Activated CD4-positive, alpha-beta T cell treated with anti-CD3 and anti-CD28 coated beads, Interleukin-2, amount 10 ng/mL, durations not matched to agents 7 days and 5 days (primary cell): Measurements from ENCODE around the gene ADAM11. TPM values are rescaled to one million over a fixed set of nuclear protein-coding genes. Genes with fewer than 3 reads are reported as not detected.

Source experiments
- CTCF ChIA-PET: fragments of 350-600 bp; sonication (Branson Sonifier 250); formaldehyde crosslinking; loops from one replicate; lab custom pipeline; 2021; ENCODE audit warnings: antibody characterized with exemption; lab: Charles Lee
- POLR2A ChIA-PET: fragments of 350-600 bp; sonication (Branson Sonifier 250); formaldehyde crosslinking; loops from one replicate; lab custom pipeline; 2021; ENCODE audit warnings: antibody characterized with exemption; lab: Charles Lee
- DNase-seq: peaks from one replicate; pipeline ENCODE4 v3.0.0-alpha.2; 2020
- H3K27ac Mint-ChIP-seq: one replicate; pipeline ENCODE4 v1.8.0; 2021; ENCODE audit warnings: mild to moderate bottlenecking, moderate library complexity, mixed read lengths
- H3K27me3 Mint-ChIP-seq: one replicate; pipeline ENCODE4 v1.8.0; 2021; ENCODE audit warnings: mixed read lengths
- H3K36me3 Mint-ChIP-seq: one replicate; pipeline ENCODE4 v1.8.0; 2021; ENCODE audit warnings: low read depth, mixed read lengths
- H3K4me1 Mint-ChIP-seq: one replicate; pipeline ENCODE4 v1.8.0; 2021; ENCODE audit warnings: mixed read lengths
- H3K4me3 Mint-ChIP-seq: one replicate; pipeline ENCODE4 v1.8.0; 2021; ENCODE audit warnings: mild to moderate bottlenecking, moderate library complexity, mixed read lengths
- H3K9me3 Mint-ChIP-seq: one replicate; pipeline ENCODE4 v1.8.0; 2021; ENCODE audit warnings: mixed read lengths
- total RNA-seq, 2 experiments: library from RNA; stranded (reverse); gene quantifications; one replicate each; pipeline ENCODE4 v1.2.3, GENCODE V29; 2021

ADAM11 gene
- total RNA-seq, 2 experiments from 2014 or later, result 0.25 to 0.35 TPM

DNA sequence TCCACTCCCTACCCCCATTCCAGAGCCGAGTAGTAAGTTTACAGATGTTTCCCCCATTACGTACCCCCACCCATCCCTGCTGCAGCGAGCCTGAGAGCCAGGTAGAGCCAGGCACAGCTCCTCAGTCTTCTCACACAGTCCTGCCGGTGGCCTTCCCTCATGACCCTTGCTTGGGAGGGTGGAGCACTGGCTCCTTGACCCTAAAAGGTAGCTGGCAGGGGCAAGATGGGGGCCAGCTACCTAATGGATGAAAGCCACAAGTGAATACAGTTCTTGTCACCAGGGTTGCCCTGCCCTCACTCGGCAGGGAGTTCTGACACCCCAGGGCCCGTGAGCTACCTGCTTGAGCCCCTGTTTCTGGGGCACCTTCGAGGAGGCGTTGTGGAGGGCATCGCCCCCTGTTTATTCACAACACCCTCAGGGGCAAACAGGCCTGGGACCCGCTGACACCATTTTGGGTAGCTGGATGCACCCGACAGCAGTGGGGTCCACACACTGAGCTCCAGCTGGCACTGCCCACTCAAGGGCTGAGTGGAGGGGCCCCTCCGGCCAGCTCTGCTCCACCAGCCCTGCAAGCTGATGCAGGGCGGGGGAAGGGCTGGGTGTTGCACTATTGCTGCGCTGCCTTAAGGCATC, 22.2 kb downstream of the ADAM11 start:
- CTCF ChIA-PET, result interaction anchor here (0.5 to 3.9 kb wide), 9 partner anchors 14 to 263 kb away, joined by 3 to 14 read pairs (median 5); partner anchors contain the start of gene HIGD1B
- H3K36me3 Mint-ChIP-seq, result no peaks in the 10 kb centered on the region
- H3K4me3 Mint-ChIP-seq, result no peak overlapping the region
- POLR2A ChIA-PET, result interaction anchor here (0.6 kb wide), 1 partner anchor 46 kb away, joined by 4 read pairs; no protein-coding TSS in a partner anchor
- no peaks in the 10 kb centered on the region for H3K9me3 Mint-ChIP-seq
- peaks cover 6% of the 10 kb centered on the region for H3K27me3 Mint-ChIP-seq
- no peak overlapping the region for H3K27ac Mint-ChIP-seq
- H3K4me1 Mint-ChIP-seq, result peaks cover 14% of the 10 kb centered on the region
- DNase-seq, result no peak

DNA sequence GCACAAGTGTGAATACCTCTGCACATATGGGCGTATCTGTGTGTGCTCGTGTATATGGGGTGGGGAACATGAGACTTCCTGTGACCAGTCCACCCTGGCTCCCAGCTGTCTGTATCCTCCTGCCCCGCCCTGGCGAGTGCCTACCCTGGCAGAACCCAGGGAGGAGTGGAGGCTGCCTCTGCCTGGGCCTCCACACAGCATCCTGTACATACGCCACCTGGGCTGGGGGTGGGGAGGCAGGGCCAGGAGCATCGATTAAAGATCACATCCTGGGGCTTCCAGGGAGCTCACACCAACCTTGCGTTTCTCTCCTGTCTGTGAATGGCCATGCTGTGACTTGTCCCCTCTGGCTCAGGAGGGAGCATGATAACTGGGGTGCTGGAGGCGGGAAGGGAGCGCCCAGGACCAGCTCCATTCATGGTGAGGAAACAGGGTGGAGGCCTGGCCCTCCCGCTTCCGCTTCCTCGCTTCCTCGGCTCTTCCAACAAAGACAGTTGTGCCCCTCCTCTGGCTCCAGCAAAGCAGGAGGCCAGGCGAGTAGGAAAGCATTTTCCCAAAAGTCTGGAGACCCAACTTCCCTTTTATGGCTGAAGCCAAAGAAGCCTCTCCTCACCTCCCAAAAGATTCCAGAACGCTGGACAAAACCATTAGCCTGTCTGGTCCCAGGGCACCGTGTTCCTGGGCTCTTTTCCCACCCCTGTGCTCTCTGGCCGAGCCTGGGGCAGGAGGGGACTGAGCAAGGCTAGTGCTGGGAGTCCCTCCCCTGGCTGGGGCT, 22.9 kb downstream of the ADAM11 start:
- Mint-ChIP-seq H3K27ac (no peak overlapping the region), H3K27me3 (peaks cover 6% of the 10 kb centered on the region), H3K4me1 (peaks cover 9% of the 10 kb centered on the region), H3K36me3 (no peaks in the 10 kb centered on the region), H3K4me3 (no peak overlapping the region), H3K9me3 (no peaks in the 10 kb centered on the region)
- no peak for DNase-seq
- ChIA-PET CTCF (interaction anchor here (0.6 to 2.0 kb wide), 2 partner anchors 238 to 264 kb away, joined by 4 read pairs; no protein-coding TSS in a partner anchor), POLR2A (no interaction called here)

DNA sequence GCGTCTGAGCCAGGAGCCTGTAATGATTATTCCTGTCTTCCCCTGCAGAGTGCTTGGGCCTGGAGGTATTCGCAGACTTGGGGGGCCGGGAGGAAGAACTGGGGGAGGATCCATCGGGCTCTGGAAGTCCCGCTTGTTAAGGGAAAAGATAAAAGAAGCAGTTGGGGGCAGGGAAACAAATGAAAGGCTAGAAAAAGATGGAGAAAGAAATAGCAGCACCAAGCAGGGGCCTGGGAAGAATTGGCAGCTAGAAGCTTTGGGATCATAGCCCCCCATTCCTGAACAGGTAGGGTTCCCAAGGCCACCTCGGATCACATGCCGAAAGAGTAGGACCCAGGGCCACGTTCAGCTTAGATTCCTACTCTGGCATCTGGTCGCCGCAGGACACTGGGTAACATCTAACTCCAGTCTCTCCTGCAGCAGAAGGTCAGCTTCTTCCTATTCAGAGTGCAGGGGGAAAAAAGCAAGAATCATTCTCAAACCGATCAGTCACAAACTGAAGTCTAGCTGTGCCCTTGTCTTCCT, 23.6 kb downstream of the ADAM11 start:
- Mint-ChIP-seq H3K4me3 (no peak overlapping the region), H3K4me1 (peaks cover 7% of the 10 kb centered on the region), H3K9me3 (no peaks in the 10 kb centered on the region), H3K27ac (no peak overlapping the region), H3K36me3 (no peaks in the 10 kb centered on the region), H3K27me3 (peaks cover 1% of the 10 kb centered on the region)
- CTCF ChIA-PET, result interaction anchor here (2.0 to 2.1 kb wide), 2 partner anchors 237 to 353 kb away, joined by 4 to 8 read pairs; partner anchors contain the start of gene ACBD4
- DNase-seq, result no peak
- POLR2A ChIA-PET, result interaction anchor here (0.6 kb wide), 1 partner anchor 1415 kb away, joined by 3 read pairs; no protein-coding TSS in a partner anchor

DNA sequence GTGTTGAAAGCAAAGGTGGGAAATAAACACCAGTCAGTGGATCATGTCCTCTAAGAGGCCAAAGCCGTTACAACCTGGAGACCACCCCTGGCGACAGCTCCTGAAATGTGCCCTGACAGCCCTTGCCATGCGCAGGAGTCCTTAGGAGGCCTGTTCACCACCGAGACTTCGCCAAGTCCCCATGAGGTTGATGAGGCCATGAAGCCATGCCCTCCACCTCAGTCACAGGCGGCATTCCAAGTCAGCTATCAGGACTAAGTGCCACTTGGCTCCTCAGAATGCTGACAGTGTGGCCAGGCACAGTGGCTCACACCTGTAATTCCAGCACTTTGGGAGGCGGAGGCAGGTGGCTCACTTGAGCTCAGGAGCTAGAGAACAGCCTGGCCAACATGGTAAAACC, 27.1 kb downstream of the ADAM11 start:
- CTCF ChIA-PET, result interaction anchor here (1.2 kb wide), 1 partner anchor 114 kb away, joined by 5 read pairs; a partner anchor contains a TSS
- H3K27ac Mint-ChIP-seq, result no peak overlapping the region

DNA sequence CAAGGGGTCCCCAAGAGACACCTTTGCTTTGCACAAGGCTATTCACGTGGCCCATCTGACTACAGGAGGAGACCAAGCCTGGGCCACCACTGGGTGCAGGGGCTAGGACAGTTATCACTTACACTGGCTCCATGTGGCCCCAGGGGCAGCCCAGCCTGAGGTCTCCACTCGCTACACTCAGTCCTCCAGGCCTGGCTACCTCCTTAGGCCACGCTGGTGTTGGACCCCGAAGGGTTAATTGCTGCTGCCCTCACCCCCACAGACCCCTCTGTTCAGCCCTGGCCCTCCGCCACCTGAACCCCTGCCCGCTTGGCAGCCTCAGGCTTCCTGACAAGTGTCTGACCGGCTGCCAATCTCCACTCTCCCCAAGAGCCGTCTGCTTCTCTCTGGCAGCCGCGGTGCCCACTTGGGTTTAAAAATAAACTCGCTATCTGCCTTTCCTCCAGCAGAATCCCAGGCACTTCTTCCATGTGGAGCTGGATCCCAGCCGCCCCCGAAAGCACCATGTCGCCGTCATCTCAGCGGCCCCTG, 27.8 kb downstream of the ADAM11 start:
- POLR2A ChIA-PET, result no interaction called here

More for the DNA sequence above, 27.1 kb downstream of the ADAM11 start:
- Mint-ChIP-seq H3K4me1 (no peaks in the 10 kb centered on the region), H3K27me3 (no peaks in the 10 kb centered on the region), H3K36me3 (no peaks in the 10 kb centered on the region), H3K9me3 (no peaks in the 10 kb centered on the region), H3K4me3 (no peak overlapping the region)
- POLR2A ChIA-PET, result no interaction called here
- DNase-seq, result no peak

DNA sequence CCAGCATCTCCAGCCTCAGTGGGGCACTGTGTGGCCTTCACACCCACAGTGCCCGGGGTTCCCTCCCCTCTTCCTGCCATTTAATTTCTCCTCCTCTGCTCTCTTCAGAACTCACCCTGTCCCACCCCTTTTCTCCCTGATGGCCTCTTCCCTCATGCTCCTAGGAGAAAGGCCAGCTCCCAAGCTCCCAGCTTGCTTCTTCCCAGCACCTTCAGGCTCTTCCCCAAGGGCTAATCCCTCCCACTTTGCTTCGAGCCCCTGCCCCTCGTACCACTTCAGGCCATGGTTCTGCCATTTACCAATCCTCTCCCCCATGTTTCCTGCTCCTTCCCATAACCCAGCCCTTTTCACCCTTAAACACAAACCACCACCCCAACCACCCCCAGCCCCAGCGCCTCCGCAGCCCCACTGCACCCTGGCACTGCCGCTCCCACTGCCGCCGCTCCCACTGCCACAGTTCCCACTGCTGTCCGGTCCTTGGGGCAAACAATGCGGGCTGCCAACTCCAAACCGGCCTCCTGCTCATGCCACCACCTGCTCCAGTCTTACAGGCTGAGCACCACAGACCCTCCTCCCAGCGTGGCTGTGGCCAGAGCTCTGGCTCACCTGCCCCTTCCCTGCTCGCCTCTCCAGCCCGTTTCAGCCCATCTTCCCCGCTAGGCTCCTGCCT, 28.6 kb downstream of the ADAM11 start:
- ChIA-PET CTCF (no interaction called here), POLR2A (no interaction called here)
- no peaks in the 10 kb centered on the region for H3K4me1 Mint-ChIP-seq
- H3K27me3 Mint-ChIP-seq, result no peaks in the 10 kb centered on the region
- H3K27ac Mint-ChIP-seq, result no peak overlapping the region
- H3K9me3 Mint-ChIP-seq, result no peaks in the 10 kb centered on the region
- no peak overlapping the region for H3K4me3 Mint-ChIP-seq
- H3K36me3 Mint-ChIP-seq, result no peaks in the 10 kb centered on the region
- DNase-seq, result no peak

More for the DNA sequence above, 27.8 kb downstream of the ADAM11 start:
- no peak for DNase-seq
- CTCF ChIA-PET, result interaction anchor here (0.6 to 1.2 kb wide), 2 partner anchors 113 to 269 kb away, joined by 3 to 5 read pairs; a partner anchor contains a TSS
- Mint-ChIP-seq H3K9me3 (no peaks in the 10 kb centered on the region), H3K27ac (no peak overlapping the region), H3K36me3 (no peaks in the 10 kb centered on the region), H3K4me1 (no peaks in the 10 kb centered on the region), H3K27me3 (no peaks in the 10 kb centered on the region), H3K4me3 (no peak overlapping the region)

DNA sequence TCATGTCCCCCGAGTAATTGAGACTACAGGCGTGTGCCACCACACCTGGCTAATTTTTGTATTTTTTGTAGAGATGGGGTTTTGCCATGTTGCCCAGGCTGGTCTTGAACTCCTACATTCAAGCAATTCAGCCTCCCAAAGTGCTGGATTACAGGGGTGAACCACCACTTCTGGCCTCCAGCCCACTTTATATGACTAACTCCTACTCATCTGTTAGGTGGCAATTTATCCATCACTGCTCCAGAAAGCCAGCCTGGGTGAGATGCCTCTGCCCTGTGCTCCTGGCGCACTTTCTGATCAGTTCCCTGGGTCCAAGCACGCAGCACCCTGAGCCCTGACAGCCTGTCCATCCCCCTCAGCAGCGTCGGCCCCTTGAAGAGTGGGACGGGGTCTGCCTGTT, 29.4 kb downstream of the ADAM11 start:
- Mint-ChIP-seq H3K4me3 (no peak overlapping the region), H3K4me1 (no peaks in the 10 kb centered on the region), H3K36me3 (no peaks in the 10 kb centered on the region), H3K27ac (no peak overlapping the region), H3K27me3 (no peaks in the 10 kb centered on the region), H3K9me3 (no peaks in the 10 kb centered on the region)
- ChIA-PET POLR2A (no interaction called here), CTCF (interaction anchor here (1.1 kb wide), 1 partner anchor 9 kb away, joined by 3 read pairs; no protein-coding TSS in a partner anchor)
- no peak for DNase-seq

DNA sequence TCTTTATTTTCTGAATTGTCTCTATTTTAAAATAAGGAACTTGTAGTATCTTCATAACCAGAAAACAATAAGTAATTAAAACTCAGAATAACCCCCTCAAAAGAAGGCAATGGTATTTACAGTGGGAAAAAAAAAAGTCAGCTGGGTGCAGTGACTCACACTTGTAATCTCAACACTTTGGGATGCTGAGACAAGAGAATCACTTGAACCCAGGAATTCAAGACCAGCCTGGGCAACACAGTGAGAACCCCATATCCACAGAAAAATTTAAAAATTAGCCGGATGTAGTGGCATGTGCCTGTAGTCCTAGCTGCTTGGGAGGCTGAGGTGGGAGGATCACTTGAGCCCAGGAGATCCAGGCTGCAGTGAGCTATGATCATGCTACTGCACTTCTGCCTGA, 33.5 kb downstream of the ADAM11 start:
- POLR2A ChIA-PET, result no interaction called here

DNA sequence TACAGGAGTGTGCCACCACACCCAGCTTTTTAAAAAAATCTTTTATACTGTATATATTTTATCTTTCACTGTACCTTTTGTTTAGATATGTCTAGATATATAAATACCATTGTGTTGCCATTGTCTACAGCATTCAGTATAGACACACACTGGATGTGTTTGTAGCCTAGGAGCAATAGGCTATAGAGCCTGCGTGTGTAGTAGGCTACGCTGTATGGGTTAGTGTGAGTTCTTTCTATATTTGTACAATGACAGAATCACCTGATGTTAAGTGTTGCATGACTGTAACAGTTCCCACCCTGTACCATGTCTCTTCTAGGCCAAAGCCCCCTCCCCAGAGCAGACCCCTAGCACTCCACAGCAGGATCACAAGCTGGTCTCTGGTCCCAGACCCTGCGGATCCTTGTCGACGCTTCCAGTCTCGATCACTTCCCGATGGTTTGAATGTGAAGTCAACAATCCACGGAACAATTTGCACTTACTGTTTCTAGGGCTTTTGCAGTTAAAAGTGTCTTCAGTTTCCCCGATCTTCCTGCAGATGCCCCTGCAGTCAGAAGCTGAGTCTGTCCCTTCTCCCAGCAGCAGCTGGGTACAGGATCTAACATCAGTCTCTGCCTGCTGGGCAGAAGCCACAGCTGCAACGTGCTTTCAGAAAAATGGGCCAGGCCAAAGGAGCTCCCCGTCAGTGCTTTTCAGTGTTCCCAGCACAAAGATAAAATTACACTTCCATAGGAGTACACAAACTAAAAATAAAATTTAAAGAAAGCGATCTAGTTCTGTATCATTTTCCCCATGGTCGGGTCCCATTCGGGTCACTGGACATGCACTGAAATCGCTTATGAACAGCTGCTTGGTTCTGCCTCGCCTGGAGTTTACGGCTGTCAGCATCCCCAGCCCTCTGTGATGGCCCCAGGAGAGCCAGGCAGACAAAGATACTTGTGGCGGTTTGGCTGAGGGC, 35.4 kb downstream of the ADAM11 start:
- POLR2A ChIA-PET, result no interaction called here
- Mint-ChIP-seq H3K4me3 (no peak overlapping the region), H3K9me3 (no peaks in the 10 kb centered on the region), H3K27me3 (peaks cover 3% of the 10 kb centered on the region), H3K27ac (no peak overlapping the region), H3K36me3 (no peaks in the 10 kb centered on the region), H3K4me1 (peaks cover 12% of the 10 kb centered on the region)
- CTCF ChIA-PET, result interaction anchor here (2.8 kb wide), 1 partner anchor 15 kb away, joined by 14 read pairs; no protein-coding TSS in a partner anchor
- DNase-seq, result no peak

More for the DNA sequence above, 33.5 kb downstream of the ADAM11 start:
- DNase-seq, result no peak
- H3K36me3 Mint-ChIP-seq, result no peaks in the 10 kb centered on the region
- H3K27ac Mint-ChIP-seq, result no peak overlapping the region
- H3K27me3 Mint-ChIP-seq, result peaks cover under 1% of the 10 kb centered on the region
- H3K4me3 Mint-ChIP-seq, result no peak overlapping the region
- CTCF ChIA-PET, result interaction anchor here (0.6 to 1.2 kb wide), 2 partner anchors 8 to 86 kb away, joined by 3 to 5 read pairs; no protein-coding TSS in a partner anchor
- H3K4me1 Mint-ChIP-seq, result peaks cover 1% of the 10 kb centered on the region
- no peaks in the 10 kb centered on the region for H3K9me3 Mint-ChIP-seq

DNA sequence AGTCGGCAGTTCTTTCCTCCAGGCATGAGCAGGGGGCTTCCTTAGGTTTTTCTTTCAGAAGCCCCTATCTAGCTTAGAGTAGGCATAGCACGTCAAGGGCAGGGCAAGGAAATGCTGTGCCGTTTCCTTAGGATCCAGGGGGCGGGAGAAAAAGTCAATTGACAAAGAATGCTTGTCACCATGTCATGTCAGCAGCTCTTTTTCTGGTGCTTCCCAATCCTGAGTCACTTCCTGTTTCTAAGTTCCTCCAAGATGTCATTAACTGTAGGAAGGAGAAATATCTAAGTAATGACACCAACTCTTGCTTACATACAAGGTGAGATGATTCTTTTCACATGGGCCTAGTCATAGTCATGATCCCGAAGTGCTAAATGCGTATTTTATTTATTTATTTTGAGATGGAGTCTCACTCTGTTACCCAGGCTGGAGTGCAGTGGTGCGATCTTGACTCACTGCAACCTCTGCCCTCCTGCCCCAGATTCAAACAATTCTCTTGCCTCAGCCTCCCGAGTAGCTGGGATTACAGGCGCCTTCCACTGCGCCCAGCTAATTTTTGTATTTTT, 36.1 kb downstream of the ADAM11 start:
- no peak for DNase-seq
- Mint-ChIP-seq H3K36me3 (no peaks in the 10 kb centered on the region), H3K27me3 (peaks cover 5% of the 10 kb centered on the region), H3K27ac (no peak overlapping the region), H3K9me3 (no peaks in the 10 kb centered on the region), H3K4me3 (no peak overlapping the region), H3K4me1 (peaks cover 12% of the 10 kb centered on the region)
- POLR2A ChIA-PET, result no interaction called here
- CTCF ChIA-PET, result interaction anchor here (2.8 kb wide), 1 partner anchor 16 kb away, joined by 14 read pairs; no protein-coding TSS in a partner anchor

DNA sequence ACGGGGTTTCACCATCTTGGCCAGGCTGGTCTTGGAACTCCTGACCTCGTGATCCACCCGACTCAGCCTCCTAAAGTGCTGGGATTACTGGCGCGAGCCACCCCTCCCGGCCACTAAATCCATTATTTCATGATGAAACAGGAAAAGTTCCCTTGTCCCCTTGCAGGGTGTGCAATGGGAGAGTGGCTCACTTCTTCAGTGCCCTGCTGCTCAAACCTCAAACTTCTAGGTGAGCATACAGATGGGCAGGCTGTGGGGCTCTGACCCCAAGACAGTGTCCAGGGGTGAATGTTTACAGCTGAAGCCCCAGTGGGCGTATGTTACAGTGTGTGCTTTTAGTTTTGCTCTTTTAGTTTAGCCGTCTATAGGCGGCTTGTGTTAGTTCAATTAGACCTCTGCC, 36.6 kb downstream of the ADAM11 start:
- DNase-seq, result no peak
- H3K9me3 Mint-ChIP-seq, result no peaks in the 10 kb centered on the region
- no peak overlapping the region for H3K4me3 Mint-ChIP-seq
- no peaks in the 10 kb centered on the region for H3K36me3 Mint-ChIP-seq
- peaks cover 12% of the 10 kb centered on the region for H3K4me1 Mint-ChIP-seq
- CTCF ChIA-PET, result interaction anchor here (2.8 kb wide), 1 partner anchor 17 kb away, joined by 14 read pairs; no protein-coding TSS in a partner anchor
- no peak overlapping the region for H3K27ac Mint-ChIP-seq
- peaks cover 5% of the 10 kb centered on the region for H3K27me3 Mint-ChIP-seq
- POLR2A ChIA-PET, result no interaction called here
